H1 (cell line): ENCODE data around the gene MAN2A1. TPM values are rescaled to one million over a fixed set of nuclear protein-coding genes. Genes with fewer than 3 reads are reported as not detected.

ENCODE experiments used
- CTCF ChIA-PET: fragments of 300-600 bp; sonication (Branson Sonifier 250); formaldehyde crosslinking; loops from one replicate; lab custom pipeline; 2021; ENCODE audit not compliant: partially characterized antibody; lab: Charles Lee
- POLR2A ChIA-PET: fragments of 300-600 bp; sonication (Branson Sonifier 250); formaldehyde crosslinking; loops from one replicate; lab custom pipeline; 2021; ENCODE audit warnings: inconsistent platforms; ENCODE audit not compliant: partially characterized antibody; lab: Charles Lee
- DNase-seq, 2 experiments: peaks; one replicate each; pipeline versions ENCODE4 v3.0.0 to v3.0.0-alpha.2; 2010 to 2022; ENCODE audit warnings: low spot score in 2 of 2, low read depth in 1 of 2, mixed read lengths in 1 of 2
- FAIRE-seq: peaks from 2 replicates; lab custom pipeline; 2011; peaks lifted over from hg19 to GRCh38; lab: Jason Lieb, UNC
- H2AFZ ChIP-seq: 2 replicates; pipeline ENCODE4 v1.8.1; 2012; ENCODE audit warnings: low read length, inconsistent platforms
- H2AK5ac ChIP-seq: 2 replicates; pipeline ENCODE4 v1.6.1; 2013; ENCODE audit warnings: low read depth, low read length
- H2BK120ac ChIP-seq: replicated peaks from 2 replicates; pipeline ENCODE3; 2013; ENCODE audit warnings: low read depth, low read length, inconsistent platforms
- H2BK12ac ChIP-seq: 2 replicates; pipeline ENCODE4 v1.6.1; 2013; ENCODE audit warnings: low read depth, low read length
- H2BK15ac ChIP-seq: 2 replicates; pipeline ENCODE4 v1.6.1; 2013; ENCODE audit warnings: low read length
- H2BK20ac ChIP-seq: 2 replicates; pipeline ENCODE4 v1.6.1; 2013; ENCODE audit warnings: low read length
- H2BK5ac ChIP-seq: 2 replicates; pipeline ENCODE4 v1.6.1; 2013; ENCODE audit warnings: low read depth, low read length
- H3K14ac ChIP-seq: 2 replicates; pipeline ENCODE4 v1.6.1; 2013; ENCODE audit warnings: inconsistent platforms; ENCODE audit not compliant: insufficient read length
- H3K18ac ChIP-seq: 2 replicates; pipeline ENCODE4 v1.6.1; 2013; ENCODE audit warnings: low read length; ENCODE audit errors: extremely low read depth
- H3K23ac ChIP-seq: 2 replicates; pipeline ENCODE4 v1.6.1; 2013; ENCODE audit warnings: inconsistent platforms; ENCODE audit not compliant: insufficient read length
- H3K23me2 ChIP-seq: 2 replicates; pipeline ENCODE4 v1.6.1; 2013; ENCODE audit warnings: low read depth, low read length
- H3K27ac ChIP-seq: 2 replicates; pipeline ENCODE4 v1.6.1; 2011; ENCODE audit warnings: low read depth, low read length, inconsistent platforms
- H3K27me3 ChIP-seq, 4 experiments: replicated peaks in 1 of 4; 1 replicate in 1 of 4; 2 replicates in 3 of 4; pipeline versions ENCODE4 v1.6.1 to v1.8.1; 2011 to 2013; ENCODE audit warnings: low read length in 3 of 4, mild to moderate bottlenecking in 3 of 4, inconsistent platforms in 2 of 4, mixed read lengths in 2 of 4, moderate library complexity in 1 of 4; ENCODE audit not compliant: control insufficient read depth in 3 of 4, insufficient read depth in 3 of 4; ENCODE audit errors: extremely low read depth in 1 of 4
- H3K36me3 ChIP-seq, 4 experiments: 2 replicates each; pipeline versions ENCODE4 v1.6.1 to v1.8.1; 2011 to 2013; ENCODE audit warnings: mild to moderate bottlenecking in 4 of 4, low read length in 3 of 4, moderate library complexity in 2 of 4, control low read depth in 1 of 4, inconsistent platforms in 1 of 4; ENCODE audit not compliant: insufficient read depth in 4 of 4, control insufficient read depth in 2 of 4
- H3K4ac ChIP-seq: replicated peaks from 2 replicates; pipeline ENCODE3; 2013; ENCODE audit warnings: low read length, low read depth, mixed read lengths, inconsistent platforms; ENCODE audit not compliant: insufficient read length
- H3K4me1 ChIP-seq, 4 experiments: replicated peaks in 1 of 4; 1 replicate in 1 of 4; 2 replicates in 3 of 4; pipeline versions ENCODE4 v1.6.1 to v1.8.1; 2011 to 2013; ENCODE audit warnings: low read length in 3 of 4, inconsistent platforms in 2 of 4, mixed read lengths in 1 of 4; ENCODE audit not compliant: insufficient read depth in 4 of 4, control insufficient read depth in 3 of 4
- H3K4me2 ChIP-seq, 2 experiments: 2 replicates each; pipeline versions ENCODE4 v1.6.1 to v1.8.1; 2011 to 2013; ENCODE audit warnings: low read depth in 2 of 2, low read length in 2 of 2, control low read depth in 1 of 2, inconsistent platforms in 1 of 2, mild to moderate bottlenecking in 1 of 2; ENCODE audit not compliant: insufficient read depth in 1 of 2
- H3K4me3 ChIP-seq, 4 experiments: fragments of 200-600, 300-600 bp in 1 of 4; sonication (generic), shearing (Covaris generic), sonication (Bioruptor Twin) in 1 of 4; 2 replicates each; pipeline versions ENCODE4 v1.5.1 to v1.8.1; 2011 to 2016; ENCODE audit warnings: low read length in 4 of 4, low read depth in 3 of 4, control low read depth in 2 of 4, inconsistent platforms in 2 of 4, mild to moderate bottlenecking in 2 of 4, mixed read lengths in 1 of 4, moderate library complexity in 1 of 4; ENCODE audit not compliant: insufficient read depth in 2 of 4; ENCODE audit errors: extremely low read depth in 1 of 4
- H3K56ac ChIP-seq: replicated peaks from 2 replicates; pipeline ENCODE3; 2013; ENCODE audit warnings: low read depth, mild to moderate bottlenecking, mixed read lengths, low read length, inconsistent platforms; ENCODE audit not compliant: insufficient read length
- H3K79me1 ChIP-seq: 2 replicates; pipeline ENCODE4 v1.6.1; 2013; ENCODE audit warnings: low read depth, low read length, control low read depth
- H3K79me2 ChIP-seq, 2 experiments: 2 replicates each; pipeline versions ENCODE4 v1.6.1 to v1.8.1; 2012 to 2013; ENCODE audit warnings: low read length in 2 of 2, mild to moderate bottlenecking in 2 of 2, inconsistent platforms in 1 of 2; ENCODE audit not compliant: insufficient read depth in 2 of 2, control insufficient read depth in 1 of 2
- H3K9ac ChIP-seq, 4 experiments: replicated peaks in 1 of 4; 1 replicate in 1 of 4; 2 replicates in 3 of 4; pipeline versions ENCODE4 v1.6.1 to v1.8.1; 2011 to 2013; ENCODE audit warnings: low read depth in 3 of 4, low read length in 3 of 4, control low read depth in 2 of 4, mild to moderate bottlenecking in 2 of 4, moderate library complexity in 2 of 4, inconsistent platforms in 1 of 4; ENCODE audit errors: extremely low read depth in 1 of 4
- H3K9me3 ChIP-seq, 2 experiments: 2 replicates each; pipeline versions ENCODE4 v1.6.1 to v1.8.1; 2012 to 2013; ENCODE audit warnings: mild to moderate bottlenecking in 2 of 2, moderate library complexity in 2 of 2, control low read depth in 1 of 2, inconsistent platforms in 1 of 2, low read depth in 1 of 2, low read length in 1 of 2, mixed read lengths in 1 of 2; ENCODE audit not compliant: insufficient read depth in 2 of 2
- H4K20me1 ChIP-seq, 2 experiments: replicated peaks in 1 of 2; 2 replicates each; pipeline versions ENCODE3 to v1.8.1; 2011 to 2013; ENCODE audit warnings: inconsistent platforms in 2 of 2, low read length in 2 of 2, mild to moderate bottlenecking in 1 of 2; ENCODE audit not compliant: insufficient read depth in 2 of 2, control insufficient read depth in 1 of 2
- H4K5ac ChIP-seq: 2 replicates; pipeline ENCODE4 v1.6.1; 2013; ENCODE audit warnings: low read length, low read depth, mixed read lengths, inconsistent platforms; ENCODE audit not compliant: insufficient read length
- H4K8ac ChIP-seq: 2 replicates; pipeline ENCODE4 v1.8.0; 2013; ENCODE audit warnings: mild to moderate bottlenecking, moderate library complexity, low read length, inconsistent platforms; ENCODE audit not compliant: insufficient read depth; ENCODE audit errors: extremely low read depth
- H4K91ac ChIP-seq: replicated peaks from 2 replicates; pipeline ENCODE3; 2013; ENCODE audit warnings: low read length, mixed read lengths, inconsistent platforms; ENCODE audit not compliant: insufficient read length
- BACH1 ChIP-seq: IDR thresholded peaks from 2 replicates; pipeline ENCODE4 v1.6.1; 2012; ENCODE audit warnings: low read length, improper control_type of control experiment
- KDM4A ChIP-seq: IDR thresholded peaks from one replicate; pipeline ENCODE4 v1.7.1; 2012; ENCODE audit warnings: low read depth, mild to moderate bottlenecking, moderate library complexity, low read length, inconsistent platforms; ENCODE audit not compliant: severe bottlenecking
- MAFK ChIP-seq: IDR thresholded peaks from 2 replicates; pipeline ENCODE4 v1.6.1; 2012; ENCODE audit warnings: low read depth, mild to moderate bottlenecking, improper control_type of control experiment, low read length
- SP1 ChIP-seq: IDR thresholded peaks from 2 replicates; pipeline ENCODE4 v1.6.1; 2011; ENCODE audit warnings: low read depth, low read length
- polyA plus RNA-seq, 7 experiments: library from polyadenylated mRNA; depleted of rRNA in 3 of 7; stranded (reverse) in 5 of 7; unstranded in 2 of 7; fragments of >200 nt in 5 of 7; fragments of 200-250 nt in 2 of 7; gene quantifications; 1 replicate in 5 of 7; 2 replicates in 1 of 7; 4 replicates in 1 of 7; pipeline versions ENCODE4 v1.2.1 to v1.2.3, GENCODE V29; 2011 to 2013; ENCODE audit warnings: missing spikeins in 2 of 7, mixed read lengths in 2 of 7
- total RNA-seq: library from RNA; stranded (reverse); fragmentation: NEBNext Ultra II Directional; extraction: Animal tissue kit (Norgen Biotek cat#: 25700); gene quantifications from 2 replicates; pipeline ENCODE4 v1.2.1, GENCODE V29; 2021

The MAN2A1 gene
- total and polyA plus RNA-seq, 2 of the 8 experiments (the other 6 are each of a cell fraction or from before 2014, with no cell fraction given), result 29.1 to 102 TPM

- no peak overlapping the region for H3K27ac ChIP-seq
- peaks cover 3 to 16% (median 9%) of the 10 kb centered on the region in 4 experiments; a peak in 6 of 8 replicates for H3K36me3 ChIP-seq
- no peak overlapping the region for H3K18ac ChIP-seq
- H4K91ac ChIP-seq, result no peak overlapping the region
- H2BK20ac ChIP-seq, result no peak overlapping the region
- FAIRE-seq, result no peak
- H3K27me3 ChIP-seq, result no peaks in the 10 kb centered on the region
- H3K4me3 ChIP-seq, result no peak overlapping the region
- no peak for TF ChIP-seq SP1
- TF ChIP-seq MAFK, result no peak
- no peak for TF ChIP-seq BACH1
- TF ChIP-seq KDM4A, result no peak
- no peak overlapping the region for H3K4ac ChIP-seq
- no peak overlapping the region for H3K14ac ChIP-seq
- no peak overlapping the region for H4K5ac ChIP-seq
- H3K9ac ChIP-seq, result no peak overlapping the region
- peaks cover 3 to 75% of the 10 kb centered on the region in 2 experiments; a peak in 3 of 4 replicates for H3K79me2 ChIP-seq
- H4K20me1 ChIP-seq, result peaks cover 0 to 1% of the 10 kb centered on the region in 2 experiments
- no peak overlapping the region for H3K23ac ChIP-seq
- H3K4me2 ChIP-seq, result no peak overlapping the region
- POLR2A ChIA-PET, result no interaction called here
- CTCF ChIA-PET, result interaction anchor here (0.6 kb wide), 1 partner anchor 56 kb away, joined by 6 read pairs; no protein-coding TSS in a partner anchor
- no peaks in the 10 kb centered on the region for H3K4me1 ChIP-seq
- no peak overlapping the region for H2AK5ac ChIP-seq
- no peak overlapping the region for H4K8ac ChIP-seq
- no peak overlapping the region for H2BK5ac ChIP-seq
- no peaks in the 10 kb centered on the region for H3K23me2 ChIP-seq
- H2AFZ ChIP-seq, result no peak overlapping the region
- no peak overlapping the region for H3K56ac ChIP-seq
- H2BK15ac ChIP-seq, result no peak overlapping the region
- H2BK120ac ChIP-seq, result no peak overlapping the region
- no peak overlapping the region for H2BK12ac ChIP-seq
- no peaks in the 10 kb centered on the region for H3K9me3 ChIP-seq
- DNase-seq, result no peak
- H3K79me1 ChIP-seq, result no peaks in the 10 kb centered on the region
These were observed 64.6 kb downstream of the MAN2A1 start for GRCh38 chr5:109754319-109754718.
